GM12878 (cell line): ENCODE measurements around the gene CCDC194. TPM values are rescaled to one million over a fixed set of nuclear protein-coding genes. Genes with fewer than 3 reads are reported as not detected.

Source experiments
- ATAC-seq: fragments of 200-7000 bp; cut with Tn5 transposase; 3 replicates; pipeline ENCODE4 v1.9.1; 2020; ENCODE audit warnings: mild to moderate bottlenecking, moderate library complexity
- BruUV-seq: library from RNA; stranded (reverse); fragments of 400-500 nt; replicated peaks from 2 replicates; lab custom pipeline; 2021; lab: Mats Ljungman, UMichigan
- CTCF ChIA-PET: fragments of 300-600 bp; sonication (Branson Sonifier 250); formaldehyde crosslinking; extraction: SDS; loops from one replicate; lab custom pipeline; 2021; ENCODE audit warnings: inconsistent platforms; lab: Yijun Ruan, JAX
- POLR2A ChIA-PET: fragments of 350-600 bp; formaldehyde crosslinking; extraction: SDS; loops from one replicate; lab custom pipeline; 2021; ENCODE audit warnings: inconsistent platforms; lab: Charles Lee
- RAD21 ChIA-PET: fragments of 300-600 bp; sonication (Branson Sonifier 250); formaldehyde crosslinking; loops from one replicate; lab custom pipeline; 2023; ENCODE audit warnings: antibody characterized with exemption; ENCODE audit not compliant: unreplicated experiment; lab: Charles Lee
- SMC1A ChIA-PET: fragments of 300-600 bp; sonication (Branson Sonifier 250); formaldehyde crosslinking; loops from one replicate; lab custom pipeline; 2023; ENCODE audit not compliant: unreplicated experiment, uncharacterized antibody; lab: Charles Lee
- DNase-seq: peaks from one replicate; pipeline ENCODE4 v3.0.0-alpha.2; 2011; ENCODE audit warnings: low read depth, low spot score
- FAIRE-seq: peaks from 3 replicates; lab custom pipeline; 2011; peaks lifted over from hg19 to GRCh38; lab: Jason Lieb, UNC
- H2AFZ ChIP-seq: 2 replicates; pipeline ENCODE4 v1.6.0; 2011; ENCODE audit warnings: low read depth, low read length, control low read depth; ENCODE audit not compliant: control insufficient read depth
- H3K27ac ChIP-seq: 2 replicates; pipeline ENCODE4 v1.5.1; 2011; ENCODE audit warnings: control low read depth; ENCODE audit not compliant: control insufficient read depth, insufficient read depth
- H3K27me3 ChIP-seq, 2 experiments: replicated peaks in 1 of 2; 2 replicates each; pipeline versions ENCODE4 v1.6.0 to v1.6.1; 2011; ENCODE audit warnings: low read length in 1 of 2; ENCODE audit not compliant: control insufficient read depth in 2 of 2, insufficient read depth in 2 of 2
- H3K36me3 ChIP-seq, 2 experiments: 2 replicates each; pipeline ENCODE4 v1.5.1; 2011; ENCODE audit warnings: low read length in 1 of 2; ENCODE audit not compliant: control insufficient read depth in 2 of 2, insufficient read depth in 2 of 2
- H3K4me1 ChIP-seq: 2 replicates; pipeline ENCODE4 v1.6.1; 2011; ENCODE audit warnings: mild to moderate bottlenecking, low read length, moderate library complexity, mixed read lengths; ENCODE audit not compliant: control insufficient read depth, insufficient read depth
- H3K4me2 ChIP-seq: 2 replicates; pipeline ENCODE4 v1.6.0; 2011; ENCODE audit warnings: control low read depth; ENCODE audit not compliant: control insufficient read depth, insufficient read depth
- H3K4me3 ChIP-seq: fragments of 200-600 bp; sonication (generic); 2 replicates; pipeline ENCODE4 v1.5.1; 2016
- H3K79me2 ChIP-seq: 2 replicates; pipeline ENCODE4 v1.6.0; 2011; ENCODE audit warnings: low read length; ENCODE audit not compliant: control insufficient read depth, insufficient read depth
- H3K9ac ChIP-seq: 2 replicates; pipeline ENCODE4 v1.8.0; 2011; ENCODE audit warnings: low read length, control low read depth, mixed read lengths; ENCODE audit not compliant: control insufficient read depth, insufficient read depth
- H3K9me3 ChIP-seq: replicated peaks from 3 replicates; pipeline ENCODE4 v1.5.1; 2011; ENCODE audit warnings: mild to moderate bottlenecking, low read length; ENCODE audit not compliant: control insufficient read depth, insufficient read depth
- H4K20me1 ChIP-seq: 2 replicates; pipeline ENCODE4 v1.6.0; 2011; ENCODE audit not compliant: control insufficient read depth, insufficient read depth
- ASH2L ChIP-seq: fragments of 300-600, 200-600 bp; sonication (generic); IDR thresholded peaks from 2 replicates; pipeline ENCODE4 v1.6.1; 2017; ENCODE audit warnings: low read depth, mild to moderate bottlenecking, borderline replicate concordance
- CBX3 ChIP-seq: fragments of 200-600 bp; sonication (generic); IDR thresholded peaks from 2 replicates; pipeline ENCODE4 v1.6.1; 2016; ENCODE audit warnings: low read depth, borderline replicate concordance
- CREM ChIP-seq: IDR thresholded peaks from 2 replicates; pipeline ENCODE4 v1.6.1; 2014; ENCODE audit warnings: antibody characterized with exemption, low read depth
- CTCF ChIP-seq, 3 experiments: IDR thresholded peaks in 2 of 3; conservative IDR thresholded peaks in 1 of 3; 2 replicates each; pipeline ENCODE4 v1.5.1; 2011; ENCODE audit warnings: low read depth in 3 of 3, low read length in 3 of 3, mild to moderate bottlenecking in 3 of 3, control low read depth in 2 of 3, moderate library complexity in 2 of 3, inconsistent platforms in 1 of 3, mixed read lengths in 1 of 3; ENCODE audit not compliant: control insufficient read depth in 2 of 3, insufficient read depth in 1 of 3; ENCODE audit errors: extremely low read depth in 1 of 3
- ESRRA ChIP-seq: IDR thresholded peaks from 2 replicates; pipeline ENCODE4 v1.6.1; 2012; ENCODE audit warnings: mild to moderate bottlenecking, low read length, improper control_type of control experiment
- FOS ChIP-seq: IDR thresholded peaks from 3 replicates; pipeline ENCODE4 v1.6.1; 2011; ENCODE audit warnings: borderline replicate concordance; ENCODE audit not compliant: insufficient read length; ENCODE audit errors: extremely low read depth
- HDAC6 ChIP-seq: fragments of 200-600 bp; sonication (generic); IDR thresholded peaks from one replicate; pipeline ENCODE4 v1.8.0; 2017; ENCODE audit warnings: antibody characterized with exemption; ENCODE audit not compliant: unreplicated experiment
- JUNB ChIP-seq: IDR thresholded peaks from 2 replicates; pipeline ENCODE4 v1.6.1; 2016; ENCODE audit warnings: antibody characterized with exemption, mild to moderate bottlenecking
- MTA2 ChIP-seq: fragments of 450-650 bp; IDR thresholded peaks from 2 replicates; pipeline ENCODE4 v1.6.1; 2016; ENCODE audit warnings: low read depth, mild to moderate bottlenecking, moderate library complexity
- NR2C2 ChIP-seq: IDR thresholded peaks from 2 replicates; pipeline ENCODE4 v1.6.1; 2011; ENCODE audit warnings: borderline replicate concordance, low read depth; ENCODE audit not compliant: control insufficient read depth, insufficient read length
- RFX5 ChIP-seq: IDR thresholded peaks from 2 replicates; pipeline ENCODE4 v1.6.1; 2011; ENCODE audit warnings: low read depth, low read length, improper control_type of control experiment
- SMARCA5 ChIP-seq: fragments of 450-650 bp; IDR thresholded peaks from 2 replicates; pipeline ENCODE4 v1.6.1; 2017; ENCODE audit warnings: mild to moderate bottlenecking
- ZBTB11 ChIP-seq: fragments of 450-650 bp; formaldehyde crosslinking; IDR thresholded peaks from 2 replicates; pipeline ENCODE4 v1.5.0; 2022; ENCODE audit warnings: mild to moderate bottlenecking, missing genetic modification characterization
- ZNF384 ChIP-seq: IDR thresholded peaks from 2 replicates; pipeline ENCODE4 v1.6.1; 2012; ENCODE audit warnings: low read depth, mild to moderate bottlenecking, low read length, improper control_type of control experiment, borderline replicate concordance
- ZNF687 ChIP-seq: fragments of 450-650 bp; IDR thresholded peaks from 2 replicates; pipeline ENCODE4 v1.6.1; 2017; ENCODE audit warnings: mild to moderate bottlenecking, moderate library complexity
- WGBS: methylation state at CpG from one replicate; pipeline ENCODE4 v1.1.6; 2016; ENCODE audit warnings: low lambda C conversion rate; ENCODE audit not compliant: insufficient replicate concordance, insufficient coverage; ENCODE audit errors: missing lambda C conversion rate; 5-methylcytosine and 5-hydroxymethylcytosine counted together
- in situ Hi-C: fragments of 300-500 bp; cut with MboI; formaldehyde crosslinking; loops from 9 replicates; pipeline ENCODE4 v1.14.3; 2018; ENCODE audit warnings: mixed read lengths
- intact Hi-C: fragments of 100-400 bp; cut with micrococcal nuclease; formaldehyde crosslinking; loops from one replicate; pipeline ENCODE4 v1.14.2; 2022; ENCODE audit not compliant: unreplicated experiment
- polyA plus RNA-seq, 11 experiments: library from polyadenylated mRNA; depleted of rRNA in 4 of 11; unstranded in 6 of 11; stranded (reverse) in 5 of 11; fragments of >200 nt; fragmentation: Nextera tagmentation in 4 of 11; fragmentation: Illumina TruSeq in 1 of 11; extraction: Ambion mirVana in 4 of 11; extraction: Trizol in 1 of 11; gene quantifications; 1 replicate in 1 of 11; 2 replicates in 10 of 11; pipeline versions ENCODE4 v1.2.1 to v1.2.3, GENCODE V29; 2011 to 2016; ENCODE audit warnings: inconsistent platforms in 2 of 11, missing spikeins in 2 of 11, low read depth in 1 of 11
- total RNA-seq, 4 experiments: library from RNA; depleted of rRNA in 3 of 4; stranded (reverse); fragments of >200 nt in 3 of 4; fragmentation: Illumina TruSeq in 1 of 4; extraction: Trizol in 1 of 4; gene quantifications; 2 replicates each; pipeline versions ENCODE4 v1.2.1 to v1.2.3, GENCODE V29; 2013 to 2021

The CCDC194 gene
- total and polyA plus RNA-seq, 10 of the 15 experiments (the other 5 are each of a cell fraction or from before 2014, with no cell fraction given) = 0.07 to 3.4 (median 0.97) TPM

- no peak overlapping the region for H3K4me3 ChIP-seq
- DNase-seq = no peak
- H3K79me2 ChIP-seq = no peaks in the 10 kb centered on the region
- intact Hi-C loops = no loop called here
- BruUV-seq = no TSS peak
- H4K20me1 ChIP-seq = no peaks in the 10 kb centered on the region
- no peaks in the 10 kb centered on the region for H3K9me3 ChIP-seq
- no peaks in the 10 kb centered on the region for H3K27me3 ChIP-seq
- H2AFZ ChIP-seq = no peak overlapping the region
- in situ Hi-C loops = no loop called here
- CTCF ChIA-PET = interaction anchor here (0.9 to 1.6 kb wide), 2 partner anchors 10 to 36 kb away, joined by 3 read pairs; partner anchors contain the start of gene MVB12A
- ATAC-seq = no peak
- H3K36me3 ChIP-seq = no peaks in the 10 kb centered on the region
- no peak for FAIRE-seq
- 84% methylated on average over 17 of the region's 17 CpGs for WGBS
- no peak overlapping the region for H3K9ac ChIP-seq
- no peak overlapping the region for H3K27ac ChIP-seq
- no peak overlapping the region for H3K4me2 ChIP-seq
- POLR2A ChIA-PET = interaction anchor here (0.5 to 1.2 kb wide), 3 partner anchors 10 to 71 kb away, joined by 3 to 5 read pairs (median 3); no protein-coding TSS in a partner anchor
- RAD21 ChIA-PET = interaction anchor here (0.7 kb wide), 1 partner anchor 621 kb away, joined by 3 read pairs; no protein-coding TSS in a partner anchor
- H3K4me1 ChIP-seq = 0 out of 2 replicates have a peak, but pooled peaks cover 1% of the 10 kb centered on the region
- SMC1A ChIA-PET = no interaction called here
- TF ChIP-seq MTA2 = no peak
- no peak for TF ChIP-seq CTCF (IDR thresholded peaks at IDR 0.05 in 2 of 3, conservative IDR thresholded peaks at IDR 0.05 in 1 of 3; ENCODE audit: control insufficient read depth in 2 of 3, extremely low read depth in 1 of 3, insufficient read depth in 1 of 3, low read depth in 3 of 3, low read length in 3 of 3)
- no peak for TF ChIP-seq FOS
- TF ChIP-seq ZNF384 = no peak
- no peak for TF ChIP-seq CREM
- no peak for TF ChIP-seq ZBTB11 (CRISPR knock-in tag)
- no peak for TF ChIP-seq ASH2L
- no peak for TF ChIP-seq HDAC6
- no peak for TF ChIP-seq JUNB
- TF ChIP-seq SMARCA5 = no peak
- TF ChIP-seq ESRRA = no peak
- no peak for TF ChIP-seq RFX5
- no peak for TF ChIP-seq ZNF687
- TF ChIP-seq NR2C2 = no peak
- no peak for TF ChIP-seq CBX3
Measured at GRCh38 chr19:17429641-17430113, 35.7 kb upstream of the CCDC194 start.
